GM12891 (cell line): ENCODE measurements around the gene KCND1.

Experiments used
- PAX5 ChIP-seq: IDR thresholded peaks from 2 replicates; pipeline ENCODE4 v1.6.1; 2011; ENCODE audit warnings: low read length, moderate library complexity, mild to moderate bottlenecking; ENCODE audit not compliant: insufficient read depth, severe bottlenecking
- POLR2A ChIP-seq: IDR thresholded peaks from 2 replicates; pipeline ENCODE4 v1.6.1; 2011; ENCODE audit warnings: low read depth, low read length, control low read depth
- POLR2AphosphoS5 ChIP-seq: IDR thresholded peaks from 2 replicates; pipeline ENCODE4 v1.6.1; 2011; ENCODE audit warnings: low read depth, low read length, control low read depth
- POU2F2 ChIP-seq: IDR thresholded peaks from 2 replicates; pipeline ENCODE4 v1.6.1; 2011; ENCODE audit warnings: low read depth, mild to moderate bottlenecking, control low read depth, low read length, moderate library complexity
- SPI1 ChIP-seq: IDR thresholded peaks from 2 replicates; pipeline ENCODE4 v1.6.1; 2011; ENCODE audit warnings: low read depth, low read length, control low read depth
- TAF1 ChIP-seq: IDR thresholded peaks from 2 replicates; pipeline ENCODE4 v1.6.1; 2011; ENCODE audit warnings: low read depth, low read length, control low read depth

DNA sequence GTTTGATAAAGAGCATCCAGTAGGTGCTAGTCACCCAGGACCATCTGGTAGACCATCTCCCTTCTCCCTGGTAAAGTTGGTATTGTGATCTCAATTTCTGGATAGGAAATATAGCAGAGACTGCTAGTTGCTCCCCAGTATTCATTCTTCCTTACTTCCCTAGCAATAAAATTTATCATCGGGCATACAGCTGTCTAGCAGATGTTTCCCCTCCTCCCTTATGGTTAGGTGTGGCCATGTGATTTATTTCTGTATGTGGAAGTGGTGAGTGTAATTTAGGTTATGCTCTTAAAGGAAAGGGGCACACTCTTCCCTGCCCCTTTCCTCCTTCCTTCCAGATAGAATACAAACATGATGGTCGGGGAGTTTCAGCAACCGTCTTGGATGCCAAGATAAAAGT lies 12.3 kb upstream of the KCND1 start:
- TF ChIP-seq POLR2A (no peak), POLR2AphosphoS5 (no peak), TAF1 (no peak), POU2F2 (no peak), SPI1 (no peak), PAX5 (no peak)
